ENCODE data around the gene RNFT1.
A peak's percentile ranks its signal among the peaks of the same experiment; 100 is the strongest.
"Not testable (repeated sequence)": the region's sequence is repeated elsewhere in the genome, so short reads cannot be mapped to it uniquely, and the experiment has no call there.

RNFT1 gene

GRCh38 chr17:59963738-59964481 lies 630 bp downstream of the RNFT1 start:
- H3K4me3 ChIP-seq: peak overlapping the region; percentile 80
- no peak for TF ChIP-seq CTCF (IDR thresholded peaks at IDR 0.05)
- DNase-seq (ENCODE audit: low spot score): no peak
- peak overlapping the region; percentile 90 to 93 for H3K27ac ChIP-seq

GRCh38 chr17:59962739-59963318 lies 1.7 kb downstream of the RNFT1 start:
- Histone ChIP-seq H3K27ac (no peak overlapping the region), H3K4me3 (peak overlapping the region; percentile 80)
- no peak for DNase-seq (ENCODE audit: low spot score)
- no peak for TF ChIP-seq CTCF (IDR thresholded peaks at IDR 0.05)

GRCh38 chr17:59959574-59959973 lies 5.0 kb downstream of the RNFT1 start:
- not testable (repeated sequence) for H3K4me3 ChIP-seq; DNase-seq (ENCODE audit: low spot score); H3K27ac ChIP-seq

DNA sequence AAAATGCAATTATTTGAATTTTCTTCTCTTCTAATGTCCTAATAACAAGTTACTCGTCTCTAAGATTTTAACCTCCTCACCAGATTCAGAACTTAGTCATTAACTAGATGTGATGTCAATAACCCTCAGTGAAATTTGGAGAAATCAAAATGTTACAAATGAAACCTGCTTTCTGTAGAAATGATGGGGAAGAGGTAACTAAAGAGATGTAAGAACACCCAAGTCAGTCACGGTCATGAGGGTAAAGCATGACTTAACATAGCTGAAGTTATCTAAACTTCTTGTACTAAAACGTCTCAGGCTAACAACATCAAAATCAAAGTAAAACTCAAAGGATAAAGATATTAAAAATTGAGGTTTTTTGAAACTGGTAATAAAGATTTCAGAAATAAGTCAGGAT lies 9.7 kb downstream of the RNFT1 start:
- no peak for TF ChIP-seq CTCF (IDR thresholded peaks at IDR 0.05)
- H3K4me3 ChIP-seq: no peak overlapping the region
- no peak for DNase-seq (ENCODE audit: low spot score)
- no peak overlapping the region for H3K27ac ChIP-seq

DNA sequence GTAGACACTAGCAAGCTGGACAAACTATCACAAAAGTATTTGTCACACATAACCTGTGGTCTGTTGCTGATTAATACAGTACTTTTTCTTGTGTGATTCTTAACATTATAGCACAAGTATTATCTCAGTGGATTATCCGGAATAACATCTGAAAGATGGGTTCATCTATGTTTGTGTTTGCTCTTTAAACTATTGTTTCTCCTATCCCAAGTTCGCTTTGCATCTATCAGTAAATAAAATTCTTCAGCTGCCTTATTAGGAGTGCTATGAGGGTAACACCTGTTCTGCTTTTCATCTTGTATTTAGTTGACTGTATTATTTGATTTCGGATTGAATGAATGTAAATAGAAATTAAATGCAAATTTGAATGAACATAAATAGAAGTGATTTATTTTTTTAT lies 14.5 kb downstream of the RNFT1 start:
- Histone ChIP-seq H3K27ac (no peak overlapping the region), H3K4me3 (no peak overlapping the region)
- DNase-seq (ENCODE audit: low spot score): no peak
- TF ChIP-seq CTCF (IDR thresholded peaks at IDR 0.05): no peak

DNA sequence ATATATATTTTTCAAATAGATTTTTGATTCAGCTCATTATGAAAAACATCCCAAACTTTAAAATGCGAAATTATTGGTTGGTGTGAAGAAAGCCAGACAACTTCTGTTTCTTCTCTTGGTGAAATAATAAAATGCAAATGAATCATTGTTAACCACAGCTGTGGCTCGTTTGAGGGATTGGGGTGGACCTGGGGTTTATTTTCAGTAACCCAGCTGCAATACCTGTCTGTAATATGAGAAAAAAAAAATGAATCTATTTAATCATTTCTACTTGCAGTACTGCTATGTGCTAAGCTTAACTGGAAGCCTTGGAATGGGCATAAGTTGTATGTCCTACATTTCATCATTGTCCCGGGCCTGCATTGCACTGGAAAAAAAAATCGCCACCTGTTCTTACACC lies 17.2 kb downstream of the RNFT1 start:
- not testable (repeated sequence) for DNase-seq (ENCODE audit: low spot score); H3K27ac ChIP-seq; H3K4me3 ChIP-seq

DNA sequence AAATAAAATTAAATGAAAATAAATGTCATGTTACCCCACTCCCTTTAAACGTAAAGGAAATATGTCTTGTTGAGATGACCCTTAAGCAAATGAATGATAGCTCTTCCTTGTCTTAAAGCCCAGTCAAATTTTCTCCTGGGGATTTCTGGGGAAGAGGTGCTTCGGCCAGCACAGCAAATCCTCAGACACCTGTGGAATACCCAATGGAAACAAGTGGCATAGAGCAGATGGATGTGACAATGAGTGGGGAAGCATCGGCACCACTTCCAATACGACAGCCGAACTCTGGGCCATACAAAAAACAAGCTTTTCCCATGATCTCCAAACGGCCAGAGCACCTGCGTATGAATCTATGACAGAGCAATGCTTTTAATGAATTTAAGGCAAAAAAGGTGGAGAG lies 18.1 kb downstream of the RNFT1 start:
- not testable (repeated sequence) for DNase-seq (ENCODE audit: low spot score); H3K4me3 ChIP-seq; H3K27ac ChIP-seq

DNA sequence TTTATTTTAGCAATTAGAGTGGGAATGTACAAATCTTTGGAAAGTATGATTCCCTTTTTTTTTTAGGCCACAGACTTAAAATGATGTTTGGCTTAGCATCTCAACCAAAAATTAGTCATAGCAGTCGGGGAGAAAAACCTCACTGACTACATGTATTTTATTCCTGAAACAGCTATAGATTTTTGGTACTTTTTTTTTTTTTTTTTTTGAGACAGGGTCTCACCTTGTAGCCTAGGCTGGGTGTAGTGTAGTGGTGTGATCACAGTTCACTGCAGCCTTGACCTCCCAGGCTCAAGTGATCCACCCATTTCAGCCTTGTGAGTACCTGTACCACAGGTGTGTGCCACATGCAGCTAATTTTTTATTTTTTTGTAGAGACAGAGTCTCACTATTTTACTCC lies 23.4 kb downstream of the RNFT1 start:
- H3K27ac ChIP-seq: no peak overlapping the region
- DNase-seq (ENCODE audit: low spot score): no peak
- H3K4me3 ChIP-seq: no peak overlapping the region
- TF ChIP-seq CTCF (IDR thresholded peaks at IDR 0.05): no peak

DNA sequence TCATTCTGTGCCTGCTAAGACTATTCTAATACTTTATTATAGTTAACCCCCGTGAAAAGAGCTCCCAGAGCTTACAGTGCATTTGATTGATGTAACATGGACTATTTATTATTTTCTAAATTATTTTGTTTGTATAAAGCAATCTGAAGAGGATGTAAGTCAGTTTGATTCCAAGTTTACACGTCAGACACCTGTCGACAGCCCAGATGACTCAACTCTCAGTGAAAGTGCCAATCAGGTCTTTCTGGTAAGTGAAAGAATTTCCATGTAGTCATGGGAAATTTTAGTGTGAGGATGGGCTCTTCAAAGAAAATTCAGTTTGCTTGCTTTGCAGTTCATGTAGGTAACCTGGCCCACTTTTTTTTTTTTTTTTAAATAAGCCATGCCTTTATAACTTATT lies 23.8 kb downstream of the RNFT1 start:
- not testable (repeated sequence) for H3K27ac ChIP-seq; DNase-seq (ENCODE audit: low spot score); H3K4me3 ChIP-seq

DNA sequence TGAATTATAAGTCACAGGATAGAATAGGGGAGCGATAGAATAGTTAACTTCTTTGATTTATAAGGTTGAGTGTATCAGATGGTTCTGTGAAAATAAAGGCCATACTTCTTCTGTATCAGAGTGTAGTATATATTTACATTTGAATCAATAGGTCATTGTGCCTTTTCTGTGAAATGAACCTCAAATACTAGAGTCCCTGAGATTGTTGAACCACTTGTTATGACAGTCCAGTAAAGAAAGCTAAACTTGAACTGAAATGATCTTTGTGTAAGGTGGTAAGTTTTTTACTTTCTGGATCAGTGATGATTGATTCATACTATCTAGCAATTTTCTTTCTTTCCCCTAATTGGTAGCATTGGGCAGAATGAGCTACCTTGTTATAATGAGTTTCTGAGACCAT lies 31.2 kb downstream of the RNFT1 start:
- not testable (repeated sequence) for H3K4me3 ChIP-seq; DNase-seq (ENCODE audit: low spot score); H3K27ac ChIP-seq

DNA sequence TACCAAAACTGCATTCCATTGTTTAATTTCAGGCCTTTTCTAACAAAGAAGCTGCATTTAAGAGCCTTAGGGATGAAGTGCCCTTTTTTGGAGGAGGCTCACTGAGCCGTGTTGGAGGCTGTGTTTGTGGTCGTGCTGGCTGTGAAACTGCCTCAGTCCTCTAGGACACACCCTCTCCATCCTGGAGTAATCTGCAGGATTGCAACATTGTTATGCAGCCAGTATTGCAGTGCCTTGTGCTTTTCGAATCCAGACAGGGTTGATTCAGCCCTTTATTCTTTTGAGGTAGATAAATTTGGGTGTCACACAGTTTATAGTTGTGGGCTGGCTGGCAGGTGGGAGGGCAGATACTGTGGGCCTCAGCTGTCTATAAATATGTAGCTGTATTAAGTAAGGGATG lies 33.8 kb downstream of the RNFT1 start:
- not testable (repeated sequence) for DNase-seq (ENCODE audit: low spot score); H3K27ac ChIP-seq

DNA sequence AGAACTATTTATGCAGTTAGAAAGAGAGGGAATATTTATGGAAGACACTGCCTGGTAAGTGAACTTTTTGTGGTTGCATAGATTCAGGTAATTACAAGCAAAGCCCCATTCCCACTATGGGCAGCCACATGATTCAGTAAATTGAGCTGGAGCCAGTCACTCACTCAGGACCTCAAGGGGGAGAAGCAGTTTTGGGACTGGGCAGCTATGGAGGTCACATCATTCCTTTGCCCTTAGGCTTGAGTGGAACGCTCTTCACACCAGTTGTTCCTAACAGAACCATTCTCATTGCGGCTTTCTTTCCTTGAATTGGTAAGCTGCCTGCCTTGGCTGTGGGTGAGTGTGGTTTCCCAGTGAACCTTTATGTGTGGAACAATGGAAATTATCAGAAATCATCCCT lies 34.4 kb downstream of the RNFT1 start:
- not testable (repeated sequence) for DNase-seq (ENCODE audit: low spot score); H3K27ac ChIP-seq; H3K4me3 ChIP-seq

More for the DNA sequence above, 33.8 kb downstream of the RNFT1 start:
- H3K4me3 ChIP-seq: not testable (repeated sequence)

DNA sequence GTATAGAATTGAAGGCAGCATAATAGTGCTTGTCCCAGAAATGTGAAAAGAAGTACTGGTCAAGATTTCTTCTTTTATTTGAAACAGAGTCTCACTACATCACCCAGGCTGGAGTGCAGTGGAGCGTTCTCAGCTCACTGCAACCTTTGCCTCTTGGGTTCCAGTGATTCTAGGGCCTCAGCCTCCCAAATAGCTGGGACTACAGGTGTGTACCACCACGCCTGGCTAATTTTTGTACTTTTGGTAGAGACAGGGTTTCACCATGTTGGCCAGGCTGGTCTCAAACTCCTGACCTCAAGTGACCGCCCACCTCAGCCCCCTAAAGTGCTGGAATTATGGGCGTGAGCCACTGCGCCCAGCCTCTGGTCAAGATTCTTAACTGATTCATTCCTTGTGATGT lies 43.9 kb downstream of the RNFT1 start:
- H3K4me3 ChIP-seq; DNase-seq (ENCODE audit: low spot score); H3K27ac ChIP-seq: not testable (repeated sequence)
